Neural cell (in vitro differentiated cells): Measurements from ENCODE around the gene SAMM50.

Experiments used
- CTCF ChIP-seq: fragments of 450-650 bp; IDR thresholded peaks from 2 replicates; pipeline ENCODE4 v1.5.1; 2014; ENCODE audit warnings: antibody characterized with exemption, mild to moderate bottlenecking, moderate library complexity; ENCODE audit not compliant: poor library complexity, severe bottlenecking
- EP300 ChIP-seq: fragments of 450-650 bp; conservative IDR thresholded peaks from 2 replicates; pipeline ENCODE4 v1.6.1; 2014; ENCODE audit warnings: antibody characterized with exemption, mild to moderate bottlenecking, moderate library complexity; ENCODE audit not compliant: poor library complexity, severe bottlenecking
- EZH2 ChIP-seq: fragments of 200-600, 300-800 bp; shearing (Covaris generic), sonication (generic); IDR thresholded peaks from 2 replicates; pipeline ENCODE4 v1.6.1; 2014; ENCODE audit warnings: antibody characterized with exemption, low read length, borderline replicate concordance, mild to moderate bottlenecking; ENCODE audit not compliant: insufficient read depth, poor library complexity, severe bottlenecking
- POLR2AphosphoS5 ChIP-seq: IDR thresholded peaks from 2 replicates; pipeline ENCODE4 v1.6.1; 2012
- RAD21 ChIP-seq: fragments of 450-650 bp; conservative IDR thresholded peaks from 2 replicates; pipeline ENCODE4 v1.6.1; 2014; ENCODE audit warnings: antibody characterized with exemption, mild to moderate bottlenecking, moderate library complexity
- REST ChIP-seq: IDR thresholded peaks from 2 replicates; pipeline ENCODE4 v1.6.1; 2012; ENCODE audit warnings: borderline replicate concordance

GRCh38 chr22:44028091-44028490 lies 72.8 kb downstream of the SAMM50 start:
- TF ChIP-seq CTCF (no peak), RAD21 (no peak), REST (no peak), EZH2 (no peak), EP300 (no peak), POLR2AphosphoS5 (no peak)
